Hindlimb muscle (tissue), 1 donor: ENCODE results near the gene LCN12. TPM values are rescaled to one million over a fixed set of nuclear protein-coding genes. Genes with fewer than 3 reads are reported as not detected.

Experiments
- DNase-seq: peaks from one replicate; pipeline ENCODE4 v3.0.0-alpha.2; 2013
- polyA plus RNA-seq: library from polyadenylated mRNA; unstranded; fragments of 120-200 nt; gene quantifications from one replicate; pipeline ENCODE4 v1.2.1, GENCODE V29; 2013; ENCODE audit not compliant: insufficient read length

Gene LCN12
- polyA plus RNA-seq, 1 donor = 0.67 TPM

DNA sequence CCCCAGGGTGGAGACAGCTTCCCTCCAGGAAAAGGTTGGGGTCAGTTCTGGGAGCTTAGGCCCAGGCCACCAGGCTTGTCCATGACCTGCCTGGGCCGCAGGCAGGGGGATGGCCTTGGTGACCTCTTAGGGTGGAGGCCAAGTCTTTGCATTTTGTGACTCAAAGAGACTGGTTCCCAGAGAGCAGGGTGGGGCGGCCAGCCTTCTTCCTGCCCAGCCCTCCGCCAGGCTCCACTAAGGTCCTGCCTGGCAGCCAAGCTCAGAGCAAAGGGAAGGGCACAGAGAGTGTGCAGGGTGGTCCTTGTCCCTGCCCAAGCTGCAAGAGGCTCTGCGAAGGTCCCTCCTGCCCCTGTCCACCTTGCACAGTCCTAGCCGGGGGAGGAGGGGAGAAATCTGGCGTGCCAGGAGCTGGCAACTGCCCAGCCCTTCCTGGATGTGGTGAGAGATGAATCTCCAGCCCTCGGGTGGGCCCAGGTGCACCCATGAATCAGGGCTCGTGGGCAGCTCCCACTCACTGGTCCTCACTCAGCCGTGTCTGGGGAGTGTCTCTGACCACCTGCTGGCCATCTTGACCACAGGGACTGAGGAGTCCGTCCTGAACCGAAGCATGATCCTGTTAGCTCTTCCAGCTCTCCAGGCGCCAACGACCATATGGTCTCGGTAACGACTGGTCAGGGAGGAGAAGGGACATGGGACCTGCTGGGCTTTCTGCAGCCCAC, 22.9 kb downstream of the LCN12 start:
- DNase-seq = no peak

DNA sequence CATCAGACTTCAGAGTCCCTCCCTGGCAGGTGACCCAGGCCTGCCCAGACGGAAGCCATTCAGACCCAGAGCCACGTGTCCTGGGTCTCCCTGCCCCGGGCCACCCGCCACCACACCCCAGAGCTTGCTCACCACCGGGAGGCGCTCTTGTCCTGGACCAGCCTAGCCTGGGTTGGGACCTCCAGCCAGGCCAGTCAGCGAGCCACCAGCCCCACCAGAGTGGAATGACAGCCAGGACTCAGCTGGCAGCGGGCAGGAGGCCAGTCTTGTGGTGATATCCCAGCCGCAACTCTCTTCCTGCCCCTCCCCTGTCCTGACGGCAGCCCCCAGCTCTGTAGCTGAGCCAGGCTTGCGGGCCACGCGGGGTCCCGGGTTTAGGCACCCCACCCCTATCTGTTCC, 23.6 kb downstream of the LCN12 start:
- no peak for DNase-seq

DNA sequence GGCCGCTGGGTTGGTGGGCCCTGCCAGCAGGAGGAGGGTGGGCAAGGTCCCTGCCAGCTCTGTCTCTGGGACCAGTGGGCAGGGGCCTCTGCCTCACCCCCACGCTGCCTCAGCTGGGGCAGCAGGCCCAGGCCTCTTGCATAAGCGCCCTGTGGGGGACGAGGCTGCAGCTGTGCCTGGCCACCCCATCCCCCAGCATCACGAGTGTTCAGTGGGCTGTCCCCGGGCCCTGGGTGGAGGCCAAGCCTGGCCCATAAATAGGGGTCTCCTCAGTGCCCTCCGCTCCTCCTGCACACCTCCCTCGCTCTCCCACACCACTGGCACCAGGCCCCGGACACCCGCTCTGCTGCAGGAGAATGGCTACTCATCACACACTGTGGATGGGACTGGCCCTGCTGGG, 25.1 kb downstream of the LCN12 start, which contains the start of gene PTGDS:
Gene PTGDS (plus strand): TSS at position 282 of the 400 bp plus-strand sequence. CDS start 75 bp downstream, at position 357.
- no peak for DNase-seq

DNA sequence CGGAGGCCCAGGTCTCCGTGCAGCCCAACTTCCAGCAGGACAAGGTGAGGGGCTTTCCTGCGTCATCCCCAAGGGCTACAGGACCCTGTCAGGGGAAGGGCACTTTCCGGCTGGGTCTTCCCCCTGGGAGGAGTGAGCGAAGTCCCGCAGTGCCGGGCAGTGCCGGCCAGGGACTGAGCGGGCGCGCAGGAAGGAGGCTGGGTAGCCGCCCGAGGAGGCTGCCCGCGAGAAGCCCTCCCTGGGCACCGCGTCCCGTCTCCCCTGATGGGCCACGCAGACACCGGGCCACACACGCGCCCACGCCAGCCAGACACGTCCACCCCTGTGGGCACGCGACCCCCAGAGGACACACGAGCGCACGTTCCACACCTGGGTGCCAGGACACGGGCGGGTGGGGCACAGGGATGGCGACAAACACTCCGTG, 25.6 kb downstream of the LCN12 start:
- DNase-seq = no peak

DNA sequence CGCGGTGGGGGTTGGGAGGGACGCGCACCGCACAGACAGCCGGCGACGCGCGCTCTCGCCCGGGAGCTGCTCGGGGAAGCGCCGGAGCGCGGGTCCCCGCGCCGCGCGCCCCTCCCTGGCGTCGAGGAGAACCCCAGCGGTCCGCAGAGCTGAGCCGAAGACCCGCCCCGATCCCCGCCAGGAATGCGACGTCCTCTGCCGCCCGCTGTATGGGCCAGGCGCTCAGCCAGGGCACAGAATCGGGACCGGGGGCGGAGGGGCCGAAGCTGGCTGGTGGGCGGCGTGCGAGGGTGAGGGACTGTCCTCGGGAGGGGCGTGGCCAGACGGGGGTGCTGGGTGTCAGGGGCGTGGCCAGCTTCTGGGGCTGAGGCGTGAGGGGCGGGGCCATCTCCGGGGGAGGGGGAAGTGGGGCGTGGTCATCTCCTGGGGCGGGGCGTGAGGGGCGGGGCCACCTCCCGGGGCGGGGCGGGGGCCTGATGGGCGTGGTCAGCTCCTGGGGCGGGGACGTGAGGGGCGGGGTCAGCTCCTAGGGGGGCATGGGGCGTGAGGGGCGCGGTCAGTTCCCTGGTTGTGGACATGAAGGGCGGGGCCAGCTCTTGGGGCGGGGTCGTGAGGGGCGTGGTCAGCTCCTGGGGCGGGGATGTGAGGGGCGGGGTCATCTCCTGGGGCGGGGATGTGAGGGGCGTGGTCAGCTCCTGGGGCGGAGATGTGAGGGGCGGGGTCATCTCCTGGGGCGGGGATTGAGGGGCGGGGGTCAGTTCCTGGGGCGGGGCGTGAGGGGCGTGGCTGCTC, 26.2 kb downstream of the LCN12 start:
- no peak for DNase-seq

DNA sequence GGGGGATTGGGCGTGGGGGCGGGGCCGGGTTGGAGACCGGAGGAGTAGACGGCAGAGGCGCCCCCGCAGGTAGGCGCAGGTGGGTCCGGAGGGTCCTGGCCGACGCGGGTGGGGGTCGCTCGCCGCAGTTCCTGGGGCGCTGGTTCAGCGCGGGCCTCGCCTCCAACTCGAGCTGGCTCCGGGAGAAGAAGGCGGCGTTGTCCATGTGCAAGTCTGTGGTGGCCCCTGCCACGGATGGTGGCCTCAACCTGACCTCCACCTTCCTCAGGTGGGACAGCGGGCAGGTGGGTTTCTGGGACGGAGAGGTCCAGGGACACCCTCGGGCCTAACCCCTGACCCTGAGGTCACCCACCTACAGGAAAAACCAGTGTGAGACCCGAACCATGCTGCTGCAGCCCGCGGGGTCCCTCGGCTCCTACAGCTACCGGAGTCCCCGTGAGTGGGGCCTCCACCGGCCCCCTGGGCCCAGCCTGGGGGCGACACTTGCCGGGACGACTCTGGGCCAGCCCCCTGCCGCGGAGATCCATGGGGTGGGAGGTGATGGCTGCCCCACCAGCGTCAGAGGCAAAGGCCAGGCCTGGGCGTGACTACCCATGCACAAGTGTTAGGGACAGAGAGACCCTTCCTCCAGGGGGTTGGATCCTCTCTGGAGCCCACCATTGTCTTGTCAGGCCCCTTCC, 26.9 kb downstream of the LCN12 start:
- no peak for DNase-seq

DNA sequence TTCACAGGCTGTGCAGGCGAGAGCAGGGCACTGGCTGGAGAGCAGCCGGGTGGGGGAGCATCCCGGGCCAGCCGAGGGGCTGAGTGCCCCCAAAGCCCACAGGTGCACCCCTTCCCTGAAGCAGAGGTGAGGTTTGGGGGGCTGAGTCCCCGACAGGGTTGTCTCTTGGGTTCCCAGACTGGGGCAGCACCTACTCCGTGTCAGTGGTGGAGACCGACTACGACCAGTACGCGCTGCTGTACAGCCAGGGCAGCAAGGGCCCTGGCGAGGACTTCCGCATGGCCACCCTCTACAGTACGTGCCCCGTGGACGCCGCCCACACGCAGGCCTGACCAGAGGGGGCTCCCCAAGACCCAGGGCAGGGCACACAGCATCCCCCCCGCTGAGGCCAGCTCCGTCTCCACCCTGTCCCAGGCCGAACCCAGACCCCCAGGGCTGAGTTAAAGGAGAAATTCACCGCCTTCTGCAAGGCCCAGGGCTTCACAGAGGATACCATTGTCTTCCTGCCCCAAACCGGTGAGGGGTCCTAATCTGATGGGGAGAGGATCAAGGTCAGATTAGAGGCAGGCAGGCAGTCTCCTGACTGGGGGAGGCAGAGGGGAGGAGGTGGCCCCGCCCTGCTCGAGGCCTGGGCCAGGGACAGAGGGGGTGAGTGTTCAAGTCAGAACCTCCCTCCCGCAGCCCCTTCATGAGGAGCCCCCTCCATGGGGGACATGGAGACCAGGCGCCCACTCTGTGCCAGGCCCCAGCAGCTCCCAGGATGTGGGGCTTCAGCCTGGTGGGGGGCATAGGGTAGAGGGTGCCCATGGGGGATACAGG, 27.9 kb downstream of the LCN12 start:
- no peak for DNase-seq

DNA sequence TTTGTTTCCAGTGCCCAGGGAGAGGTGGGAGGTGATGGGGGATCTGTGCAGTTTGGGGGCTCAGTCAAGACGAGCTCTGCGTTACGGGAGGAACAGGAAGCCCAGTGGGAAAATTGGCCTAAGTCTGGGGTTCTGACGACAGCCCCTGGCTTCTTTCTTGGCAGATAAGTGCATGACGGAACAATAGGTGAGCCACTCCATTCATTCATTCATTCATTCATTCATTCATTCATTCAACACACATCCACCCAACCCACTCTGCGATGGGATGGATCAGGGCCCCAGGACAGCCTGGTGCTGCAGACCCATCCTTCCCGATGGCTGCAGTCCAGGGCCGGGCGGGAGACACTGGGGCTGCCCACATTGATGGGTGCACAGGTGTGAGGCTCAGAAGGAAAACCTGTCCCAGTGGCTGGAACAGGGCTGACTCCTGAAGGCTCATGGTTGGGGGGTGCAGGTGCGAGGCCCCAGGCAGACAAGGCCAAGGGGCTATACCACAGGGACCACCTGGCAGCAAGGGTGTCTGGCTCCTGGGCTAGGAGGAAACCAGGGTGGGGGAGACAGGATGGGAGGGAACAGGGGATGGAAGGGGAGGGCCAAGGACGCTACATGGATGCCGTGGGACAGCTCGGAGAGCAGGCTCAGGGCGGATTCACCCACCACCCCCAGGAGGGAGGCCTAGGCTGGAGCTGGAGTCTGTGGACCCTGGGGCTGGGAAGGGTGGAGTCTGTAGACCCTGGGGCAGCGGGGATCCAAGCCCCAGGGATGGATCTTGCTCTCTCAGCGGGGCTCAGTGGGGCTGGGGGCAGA, 28.8 kb downstream of the LCN12 start:
- DNase-seq = no peak

DNA sequence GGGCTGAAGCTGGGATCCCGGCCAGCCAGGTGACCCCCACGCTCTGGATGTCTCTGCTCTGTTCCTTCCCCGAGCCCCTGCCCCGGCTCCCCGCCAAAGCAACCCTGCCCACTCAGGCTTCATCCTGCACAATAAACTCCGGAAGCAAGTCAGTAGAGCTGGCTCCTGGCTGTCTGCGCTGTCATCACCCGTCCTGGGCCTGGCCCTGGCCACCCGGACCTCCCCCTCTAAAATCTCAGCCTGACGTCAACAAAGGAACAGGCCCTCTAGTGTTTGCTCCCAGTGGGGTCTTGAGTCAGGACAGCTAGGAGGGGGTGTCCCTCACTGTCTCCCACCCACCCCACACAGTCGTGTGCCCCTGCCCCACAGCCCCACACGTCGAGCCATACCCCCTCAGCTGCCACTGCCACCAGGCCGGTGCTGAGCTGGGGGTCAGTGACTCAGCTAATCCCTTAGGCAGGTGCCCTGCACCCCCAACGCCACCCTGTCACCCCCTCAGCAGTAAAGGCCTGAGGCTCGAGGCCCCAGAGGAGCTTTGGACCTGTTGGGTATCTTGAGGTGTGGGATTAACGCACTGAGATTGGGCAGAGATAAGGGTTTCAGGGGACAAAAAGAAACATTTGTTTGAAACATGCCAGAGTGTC, 29.6 kb downstream of the LCN12 start:
- no peak for DNase-seq

DNA sequence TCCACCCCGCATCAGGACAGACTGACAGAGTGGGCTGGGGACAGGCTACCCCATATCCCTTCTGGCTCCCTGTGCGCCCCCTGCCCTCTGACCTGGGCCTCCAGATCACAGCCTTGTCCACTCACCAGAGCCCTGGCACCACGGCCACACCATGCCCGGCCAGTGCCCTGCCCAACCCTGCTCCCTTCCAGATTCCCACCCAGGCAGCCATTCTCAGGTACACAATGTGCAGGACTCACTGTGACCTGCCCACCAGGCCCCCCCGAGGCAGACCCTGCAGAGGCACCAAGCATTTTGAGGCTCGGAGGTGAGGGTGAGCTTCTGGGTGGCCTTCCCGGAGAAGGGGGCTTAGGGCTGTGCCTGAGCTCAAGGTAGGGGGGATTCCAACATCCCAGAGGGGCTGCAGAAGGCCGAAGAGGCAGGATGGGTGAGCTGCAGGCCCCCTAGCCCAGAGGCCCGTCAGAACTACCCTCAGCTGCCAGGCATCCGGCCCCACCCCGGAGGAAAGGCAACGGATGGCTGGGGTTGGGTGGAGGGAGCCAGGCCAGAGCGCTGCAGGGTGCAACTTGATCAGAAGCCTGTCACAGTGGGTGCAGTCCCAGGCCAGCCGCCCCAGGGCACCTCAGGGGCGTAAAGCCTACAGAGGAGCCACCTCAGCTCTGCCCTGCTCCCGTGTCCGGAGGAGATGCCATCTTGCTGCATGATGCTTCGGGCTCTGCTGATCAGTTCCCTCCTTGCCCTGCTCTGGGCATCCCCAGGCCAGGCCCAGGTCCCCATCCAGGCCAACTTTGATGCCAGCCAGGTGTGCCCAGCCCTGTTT, 30.4 kb downstream of the LCN12 start, which contains the start of gene LCNL1:
Gene LCNL1 (plus strand): TSS at position 762 of the 820 bp plus-strand sequence. CDS start 594 bp downstream, outside the sequence.
- no peak for DNase-seq

DNA sequence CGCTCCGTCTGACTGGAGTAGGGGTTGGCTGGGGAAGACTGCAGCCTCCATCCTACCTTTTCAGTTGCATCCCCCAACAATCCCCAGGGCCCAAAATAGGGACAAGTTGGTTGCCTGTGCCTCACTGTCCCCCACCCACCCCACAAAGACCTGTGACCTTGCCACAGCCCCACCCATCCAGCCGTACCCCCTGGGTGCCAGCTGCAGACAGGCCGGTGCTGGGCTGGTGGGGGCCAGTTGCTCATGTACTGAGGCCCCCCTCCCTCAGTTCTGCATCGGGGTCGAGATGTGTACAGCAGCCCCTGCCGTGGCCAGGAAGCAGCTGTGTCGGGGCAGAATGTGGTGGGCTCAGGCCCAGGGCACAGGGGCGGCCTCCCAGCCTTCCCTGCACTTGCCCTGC, 31.1 kb downstream of the LCN12 start:
- no peak for DNase-seq

DNA sequence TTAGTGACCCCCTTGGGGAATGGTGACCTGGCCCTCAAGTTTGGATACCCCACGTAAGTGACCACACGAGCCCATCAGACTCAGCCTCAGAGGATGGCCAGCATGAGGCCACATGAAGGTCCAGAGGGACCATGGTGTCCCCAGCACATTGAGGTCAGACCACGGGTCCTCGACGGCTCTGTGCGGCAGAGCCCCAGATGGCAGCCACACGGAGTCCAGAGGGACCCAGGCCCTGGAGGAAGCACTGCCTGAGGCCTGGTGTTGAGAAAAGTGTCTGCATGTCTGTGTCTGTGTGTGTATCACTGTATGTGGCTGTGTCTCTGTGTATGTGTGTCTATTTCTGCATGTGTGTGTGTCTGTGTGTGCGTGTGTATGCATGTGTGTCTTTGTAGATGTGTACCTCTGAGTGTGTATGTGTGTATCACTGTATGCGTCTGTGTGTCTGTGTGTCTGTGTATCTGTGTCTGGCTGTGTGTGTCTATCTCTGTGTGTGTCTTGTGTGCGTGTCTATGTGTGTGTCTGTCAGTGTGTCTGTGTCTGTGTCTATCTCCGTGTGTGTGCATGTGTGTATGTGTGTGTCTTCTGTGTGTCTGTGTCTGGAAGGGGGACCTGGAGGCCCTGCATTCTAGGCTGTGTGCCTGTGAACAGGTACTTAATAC, 31.7 kb downstream of the LCN12 start:
- no peak for DNase-seq

DNA sequence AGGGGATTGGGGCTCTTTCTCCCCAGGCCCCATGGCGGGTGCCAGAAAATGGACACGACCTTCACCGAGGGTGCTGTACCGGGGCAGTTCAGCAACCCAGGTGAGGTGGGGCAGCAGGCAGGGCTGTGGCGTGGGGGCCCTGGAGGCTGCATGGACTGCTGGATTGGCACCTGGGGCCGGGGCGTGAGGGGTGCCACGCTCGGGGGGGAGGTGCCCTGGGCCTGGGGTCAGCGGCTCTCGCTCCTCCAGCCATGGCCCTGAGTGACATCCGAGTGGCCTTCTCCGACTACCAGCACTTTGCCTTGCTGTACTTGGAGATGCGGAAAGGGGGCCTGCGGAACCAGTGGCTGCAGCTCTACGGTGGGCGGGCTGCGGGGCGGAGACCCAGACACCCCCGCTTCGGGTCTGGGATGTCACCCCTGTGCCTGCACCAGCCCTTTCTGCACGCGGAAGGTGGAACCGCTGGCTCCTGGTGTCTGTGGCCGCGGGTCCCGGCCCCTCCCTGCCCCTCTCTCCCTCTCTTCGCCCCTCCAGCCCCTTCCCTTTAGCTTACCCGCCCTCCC, 32.5 kb downstream of the LCN12 start:
- no peak for DNase-seq

DNA sequence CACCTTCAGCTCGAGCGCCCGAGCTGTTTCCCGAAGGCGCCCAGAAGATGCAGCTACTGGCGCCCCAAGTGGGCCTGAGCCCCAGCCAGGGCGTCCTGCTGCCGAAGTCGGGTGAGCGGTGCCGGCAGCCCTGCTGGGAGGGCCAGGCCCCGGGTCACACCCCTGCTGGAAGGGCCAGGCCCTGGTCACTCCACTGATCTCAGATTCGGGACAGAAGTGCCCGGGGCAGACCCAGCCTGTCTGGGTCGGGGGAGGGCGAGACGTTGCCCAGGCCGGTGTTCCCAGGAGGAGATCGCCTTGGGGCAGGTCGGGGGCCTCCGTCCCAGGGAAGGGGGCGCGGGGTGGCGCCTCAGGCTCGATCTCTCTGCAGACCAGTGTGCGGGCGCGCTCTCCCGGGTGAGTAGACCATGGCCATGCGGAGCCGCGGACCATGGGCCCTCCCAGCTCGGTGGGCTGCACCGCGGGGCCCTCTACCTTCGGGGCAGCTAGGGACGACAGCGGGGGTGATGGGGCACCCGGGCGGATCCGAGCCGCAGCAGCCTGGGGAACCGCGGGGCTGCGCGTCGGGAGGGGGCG, 33.0 kb downstream of the LCN12 start:
- DNase-seq = no peak

DNA sequence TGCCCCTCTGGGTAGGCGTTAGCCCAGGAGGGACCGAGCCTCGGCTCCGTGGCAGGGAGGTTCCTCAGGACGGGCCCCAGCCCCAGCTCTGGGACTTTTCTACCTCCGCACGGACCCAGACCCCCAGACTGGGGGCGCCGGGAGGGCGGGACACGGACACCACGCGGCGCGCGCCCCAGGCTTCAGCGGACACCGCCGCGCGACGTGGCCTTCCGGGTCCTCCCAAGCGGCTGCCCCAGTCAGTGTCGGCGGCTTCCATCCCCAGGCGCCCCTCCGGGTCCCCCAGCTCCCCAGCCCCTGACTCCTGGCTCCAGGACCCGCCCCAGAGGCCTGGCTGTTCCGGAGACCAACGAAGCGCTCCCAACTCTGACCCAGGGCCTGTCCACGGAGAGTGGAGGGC, 33.8 kb downstream of the LCN12 start:
- no peak for DNase-seq

DNA sequence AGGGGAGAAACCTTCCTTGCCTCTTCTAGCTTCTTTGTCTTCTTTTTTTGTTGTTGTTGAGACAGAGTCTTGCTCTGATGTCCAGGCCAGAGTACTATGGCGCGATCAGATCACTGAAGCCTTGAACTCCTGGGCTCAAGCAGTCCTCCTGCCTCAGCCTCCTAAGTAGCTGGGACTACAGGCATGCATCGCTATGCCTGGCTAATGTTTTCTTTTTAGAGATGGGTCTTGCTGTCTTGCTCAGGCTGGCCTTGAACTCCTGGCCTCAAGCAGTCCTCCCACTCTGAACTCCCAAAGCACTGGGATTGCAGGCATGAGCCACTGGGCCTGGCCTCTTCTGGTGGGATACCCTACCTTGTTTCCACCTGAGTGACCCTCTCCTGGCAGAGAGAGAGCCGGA, 36.8 kb downstream of the LCN12 start:
- no peak for DNase-seq

DNA sequence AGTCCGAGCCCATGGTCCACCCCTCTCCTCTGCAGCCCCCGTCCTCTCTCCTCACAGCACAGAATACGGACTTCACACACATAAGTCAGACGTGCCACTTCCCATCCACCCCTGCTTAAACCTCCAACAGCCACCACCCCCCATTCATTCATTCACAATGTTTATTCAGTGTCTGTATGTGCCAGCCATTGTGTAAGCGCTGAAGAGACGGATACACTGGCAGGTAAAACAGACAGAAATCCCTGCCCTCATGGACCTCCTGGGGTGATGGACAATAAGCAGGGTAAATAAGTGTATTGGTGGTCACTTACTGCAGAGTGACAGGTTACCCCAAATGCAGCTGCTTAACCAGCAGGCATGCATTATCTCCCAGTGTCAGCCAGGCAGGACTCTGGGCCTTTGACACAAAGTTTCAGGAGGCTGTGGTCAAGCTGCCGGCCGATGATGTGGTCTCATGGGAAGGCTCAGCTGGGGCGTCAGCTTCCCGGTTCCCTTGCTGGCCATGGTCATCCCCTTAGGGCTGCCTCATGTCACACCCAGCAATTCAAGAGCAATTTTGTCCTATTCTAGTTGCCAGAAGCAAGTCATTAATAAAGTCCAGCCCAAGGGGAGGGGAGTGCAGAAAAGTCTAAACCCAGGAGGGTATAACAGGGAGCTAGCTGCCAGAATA, 38.3 kb downstream of the LCN12 start:
- no peak for DNase-seq
